ENCODE measurements around the gene LRP4. TPM values are rescaled to one million over a fixed set of nuclear protein-coding genes. Genes with fewer than 3 reads are reported as not detected.

LRP4 gene
- total and polyA plus RNA-seq, 2 of the 4 experiments (the other 2 are of a cell fraction) = 4.1 to 5.8 TPM

GRCh38 chr11:46836431-46836830 is 81.9 kb downstream of the LRP4 start:
- no peak overlapping the region for H4K91ac ChIP-seq (ENCODE audit: insufficient read depth, low read depth, low read length)
- TF ChIP-seq USF2 (IDR thresholded peaks at IDR 0.05; ENCODE audit: low read depth, low read length) = no peak
- H2BK15ac ChIP-seq (ENCODE audit: low read depth, low read length) = no peak overlapping the region
- ATAC-seq (ENCODE audit: low read depth) = no peak
- H4K8ac ChIP-seq (ENCODE audit: low read depth in 2 of 2, low read length in 2 of 2) = no peak overlapping the region
- no peak overlapping the region for H3K4ac ChIP-seq (ENCODE audit: low read depth, low read length)
- no peaks in the 10 kb centered on the region for H3K27me3 ChIP-seq (ENCODE audit: control insufficient read depth, insufficient read depth, low read length)
- no peak overlapping the region for H3K56ac ChIP-seq (ENCODE audit: extremely low read depth, insufficient read depth, low read length)
- no peak overlapping the region for H2AFZ ChIP-seq (replicated peaks; ENCODE audit: low read length, poor library complexity)
- no peak overlapping the region for H2AK5ac ChIP-seq (ENCODE audit: low read depth, low read length)
- intact Hi-C loops (cut with micrococcal nuclease) = no loop called here
- no peak overlapping the region for H3K14ac ChIP-seq (replicated peaks; ENCODE audit: low read depth, low read length)
- no peak overlapping the region for H3K23ac ChIP-seq (ENCODE audit: low read depth, low read length)
- H2BK120ac ChIP-seq (ENCODE audit: low read depth, low read length) = no peak overlapping the region
- no peak overlapping the region for H3K27ac ChIP-seq (ENCODE audit: insufficient read depth, low read length)
- DNase-seq = no peak
- in situ Hi-C loops (cut with MboI; ENCODE audit: low sequenced_read_pairs) = no loop called here
- H3K4me2 ChIP-seq (ENCODE audit: low read depth, low read length) = no peak overlapping the region
- peaks cover 3% of the 10 kb centered on the region; the same call in 1 of the 2 replicates for H3K9me1 ChIP-seq (ENCODE audit: insufficient read depth, low read length)
- dilution Hi-C loops (cut with HindIII; ENCODE audit: low sequenced_read_pairs, unreplicated experiment) = no loop called here
- POLR2A ChIA-PET (ENCODE audit: unreplicated experiment) = no interaction called here
- peaks cover 2% of the 10 kb centered on the region; the same call in 1 of the 2 replicates for H3K4me1 ChIP-seq (ENCODE audit: control insufficient read depth, insufficient read depth, low read length)
- CTCF ChIA-PET = no interaction called here
- no CpG with 5 or more reads among the region's 1 CpG for WGBS, 2 experiments (ENCODE audit: extremely low coverage in 2 of 2, insufficient read length in 1 of 2)
- no peaks in the 10 kb centered on the region for H3K36me3 ChIP-seq (ENCODE audit: control insufficient read depth, insufficient read depth, low read length)
- H3K79me1 ChIP-seq (ENCODE audit: low read depth in 1 of 2, low read length in 2 of 2) = peaks cover 0 to 60% of the 10 kb centered on the region in 2 experiments; a peak in 2 of 4 replicates
- H3K18ac ChIP-seq (ENCODE audit: low read depth, low read length) = no peak overlapping the region
- H4K20me1 ChIP-seq (ENCODE audit: insufficient read depth, low read length) = peaks cover 29% of the 10 kb centered on the region
- BruUV-seq (replicated peaks) = no TSS peak
- H3K9ac ChIP-seq (ENCODE audit: low read depth, low read length) = no peak overlapping the region
- no peak overlapping the region for H3K4me3 ChIP-seq (ENCODE audit: insufficient read depth, low read depth, low read length)
- H2AK9ac ChIP-seq (replicated peaks; ENCODE audit: low read depth, low read length, poor library complexity) = no peak overlapping the region
- H2BK5ac ChIP-seq (ENCODE audit: low read depth, low read length, poor library complexity, severe bottlenecking) = no peak overlapping the region
- no peak overlapping the region for H4K5ac ChIP-seq (ENCODE audit: low read depth, low read length)
- no peak overlapping the region for H2BK20ac ChIP-seq (ENCODE audit: low read depth, low read length)
- H3K9me3 ChIP-seq (ENCODE audit: control insufficient read depth, insufficient read depth, low read length) = no peaks in the 10 kb centered on the region
